Vagina (tissue), 2 donors: ENCODE results near the gene SDR39U1. TPM values are rescaled to one million over a fixed set of nuclear protein-coding genes. Genes with fewer than 3 reads are reported as not detected.

ENCODE experiments used
- DNase-seq, 2 donors: peaks; one replicate each; pipeline ENCODE4 v3.0.0-alpha.2; 2017; ENCODE audit errors: extremely low spot score in 2 of 2
- H3K27ac ChIP-seq: fragments of 200-600 bp; sonication (generic); one replicate; pipeline ENCODE4 v1.5.1; 2019
- H3K27me3 ChIP-seq: fragments of 200-600 bp; sonication (generic); one replicate; pipeline ENCODE4 v1.5.1; 2019
- H3K36me3 ChIP-seq, 2 donors: fragments of 200-600 bp; sonication (generic); one replicate each; pipeline ENCODE4 v1.5.1; 2017 to 2019
- H3K4me1 ChIP-seq: fragments of 200-600 bp; sonication (generic); one replicate; pipeline ENCODE4 v1.5.1; 2019
- H3K4me3 ChIP-seq, 2 donors: fragments of 200-600 bp; sonication (generic); 1 replicate in 1 of 2; 2 replicates in 1 of 2; pipeline ENCODE4 v1.5.1; 2016 to 2019
- H3K9me3 ChIP-seq: fragments of 200-600 bp; sonication (generic); one replicate; pipeline ENCODE4 v1.5.1; 2019
- POLR2A ChIP-seq, 2 donors: fragments of 450-650 bp; IDR thresholded peaks; one replicate each; pipeline ENCODE4 v1.6.1; 2017; ENCODE audit warnings: antibody characterized with exemption in 2 of 2, mild to moderate bottlenecking in 2 of 2, moderate library complexity in 2 of 2
- POLR2AphosphoS5 ChIP-seq, 2 donors: sonication (generic); formaldehyde crosslinking; IDR thresholded peaks; one replicate each; pipeline ENCODE4 v1.9.0; 2017; ENCODE audit warnings: antibody characterized with exemption in 2 of 2, mild to moderate bottlenecking in 2 of 2, low read depth in 1 of 2; ENCODE audit not compliant: insufficient read depth in 1 of 2
- intact Hi-C: fragments of 100-400 bp; cut with DNase I; formaldehyde crosslinking; loops from one replicate; pipeline ENCODE4 v1.15.1; 2023
- total RNA-seq: library from RNA; depleted of rRNA; stranded (reverse); fragments of >200 nt; gene quantifications from one replicate; pipeline ENCODE4 v1.2.3, GENCODE V29; 2016
- TF ChIP-seq, protein P1 (sequence below), 3 experiments: fragments of 450-650 bp in 2 of 3; fragments of 200-600 bp in 1 of 3; sonication (generic) in 1 of 3; IDR thresholded peaks; one replicate each; pipeline ENCODE4 v1.5.1; 2017 to 2019; ENCODE audit warnings: antibody characterized with exemption in 3 of 3, mild to moderate bottlenecking in 2 of 3, moderate library complexity in 2 of 3

SDR39U1 gene
- total RNA-seq, 1 donor from 2014 or later: 43.2 TPM

DNA sequence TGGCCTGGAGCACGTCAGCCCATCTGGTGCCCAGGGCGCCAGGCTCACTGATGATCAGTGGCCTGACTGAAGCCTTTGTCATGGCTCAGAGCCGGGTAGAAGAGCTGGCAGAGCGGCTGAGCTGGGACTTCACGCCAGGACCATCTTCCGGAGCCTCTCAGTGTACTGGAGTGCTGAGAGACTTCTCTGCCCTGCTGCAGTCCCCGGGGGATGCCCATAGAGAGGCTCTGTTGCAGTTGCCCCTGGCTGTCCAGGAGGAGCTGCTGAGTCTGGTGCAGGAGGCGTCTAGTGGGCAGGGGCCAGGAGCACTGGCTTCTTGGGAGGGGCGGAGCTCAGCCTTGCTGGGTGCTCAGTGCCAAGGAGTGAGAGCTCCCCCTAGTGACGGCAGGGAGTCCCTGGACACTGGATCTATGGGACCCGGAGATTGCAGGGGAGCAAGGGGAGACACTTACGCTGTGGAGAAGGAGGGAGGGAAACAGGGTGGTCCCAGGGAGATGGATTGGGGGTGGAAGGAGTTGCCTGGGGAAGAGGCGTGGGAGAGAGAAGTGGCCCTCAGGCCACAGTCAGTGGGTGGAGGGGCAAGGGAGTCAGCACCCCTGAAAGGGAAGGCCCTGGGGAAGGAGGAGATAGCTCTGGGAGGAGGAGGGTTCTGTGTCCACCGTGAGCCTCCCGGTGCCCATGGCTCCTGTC lies 10.9 kb downstream of the SDR39U1 start:
- Histone ChIP-seq H3K9me3 (no peaks in the 10 kb centered on the region), H3K4me3 (peak overlapping the region; percentile 72 to 93), H3K36me3 (peaks cover 0 to 31% of the 10 kb centered on the region in 2 donors), H3K27me3 (no peaks in the 10 kb centered on the region), H3K4me1 (peaks cover 61% of the 10 kb centered on the region), H3K27ac (peak overlapping the region; percentile 92)
- peak; percentile 89 to 96 for DNase-seq
- intact Hi-C loops: loop anchor here (2.0 to 5.0 kb wide), 3 partner anchors 65 to 189 kb away; partner anchors contain the start of gene TINF2
- TF ChIP-seq, protein P1, sequence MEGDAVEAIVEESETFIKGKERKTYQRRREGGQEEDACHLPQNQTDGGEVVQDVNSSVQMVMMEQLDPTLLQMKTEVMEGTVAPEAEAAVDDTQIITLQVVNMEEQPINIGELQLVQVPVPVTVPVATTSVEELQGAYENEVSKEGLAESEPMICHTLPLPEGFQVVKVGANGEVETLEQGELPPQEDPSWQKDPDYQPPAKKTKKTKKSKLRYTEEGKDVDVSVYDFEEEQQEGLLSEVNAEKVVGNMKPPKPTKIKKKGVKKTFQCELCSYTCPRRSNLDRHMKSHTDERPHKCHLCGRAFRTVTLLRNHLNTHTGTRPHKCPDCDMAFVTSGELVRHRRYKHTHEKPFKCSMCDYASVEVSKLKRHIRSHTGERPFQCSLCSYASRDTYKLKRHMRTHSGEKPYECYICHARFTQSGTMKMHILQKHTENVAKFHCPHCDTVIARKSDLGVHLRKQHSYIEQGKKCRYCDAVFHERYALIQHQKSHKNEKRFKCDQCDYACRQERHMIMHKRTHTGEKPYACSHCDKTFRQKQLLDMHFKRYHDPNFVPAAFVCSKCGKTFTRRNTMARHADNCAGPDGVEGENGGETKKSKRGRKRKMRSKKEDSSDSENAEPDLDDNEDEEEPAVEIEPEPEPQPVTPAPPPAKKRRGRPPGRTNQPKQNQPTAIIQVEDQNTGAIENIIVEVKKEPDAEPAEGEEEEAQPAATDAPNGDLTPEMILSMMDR (IDR thresholded peaks at IDR 0.05): peak; percentile 59 to 96 (median 96)
- TF ChIP-seq POLR2A (IDR thresholded peaks at IDR 0.05) (no peak), POLR2AphosphoS5 (IDR thresholded peaks at IDR 0.05; ENCODE audit: insufficient read depth in 1 of 2, low read depth in 1 of 2) (peak; percentile 61 to 64)

DNA sequence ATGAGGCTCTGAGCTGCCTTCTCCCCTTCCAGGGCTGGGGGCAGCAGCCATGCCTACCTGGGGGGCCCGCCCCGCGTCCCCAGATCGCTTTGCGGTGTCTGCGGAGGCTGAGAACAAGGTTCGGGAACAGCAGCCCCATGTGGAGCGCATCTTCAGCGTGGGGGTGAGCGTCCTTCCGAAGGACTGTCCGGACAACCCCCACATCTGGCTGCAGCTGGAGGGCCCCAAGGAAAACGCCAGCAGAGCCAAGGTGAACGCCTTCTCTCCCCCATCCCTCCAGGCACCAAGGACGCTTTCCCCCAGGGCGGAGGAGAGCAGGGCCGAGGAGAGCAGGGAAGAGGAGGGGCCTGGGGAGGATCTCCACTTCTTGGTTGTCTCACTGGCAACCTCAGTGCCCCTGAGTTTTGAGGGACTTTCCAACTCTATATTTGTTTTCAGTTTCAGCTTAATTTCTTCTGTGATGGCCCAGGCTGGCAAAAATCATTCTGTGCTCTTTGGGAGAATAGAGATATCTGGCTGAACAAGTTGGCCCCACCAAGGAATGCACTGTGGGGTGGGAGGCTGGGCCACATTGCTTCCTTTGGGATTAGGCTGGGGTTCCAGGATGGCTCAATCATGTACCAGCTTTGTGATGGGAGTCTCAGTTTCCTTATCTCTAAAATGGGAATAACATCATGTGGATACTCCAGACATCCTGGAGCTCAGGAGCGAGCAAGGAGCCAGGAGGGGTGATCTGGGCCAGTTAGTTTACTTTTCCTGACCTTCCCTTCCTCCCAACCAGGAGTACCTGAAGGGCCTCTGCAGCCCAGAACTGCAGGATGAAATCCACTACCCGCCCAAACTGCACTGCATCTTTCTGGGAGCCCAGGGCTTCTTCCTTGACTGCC lies 11.7 kb downstream of the SDR39U1 start:
- H3K4me1 ChIP-seq: peaks cover 58% of the 10 kb centered on the region
- DNase-seq: peak; percentile 82 to 94

DNA sequence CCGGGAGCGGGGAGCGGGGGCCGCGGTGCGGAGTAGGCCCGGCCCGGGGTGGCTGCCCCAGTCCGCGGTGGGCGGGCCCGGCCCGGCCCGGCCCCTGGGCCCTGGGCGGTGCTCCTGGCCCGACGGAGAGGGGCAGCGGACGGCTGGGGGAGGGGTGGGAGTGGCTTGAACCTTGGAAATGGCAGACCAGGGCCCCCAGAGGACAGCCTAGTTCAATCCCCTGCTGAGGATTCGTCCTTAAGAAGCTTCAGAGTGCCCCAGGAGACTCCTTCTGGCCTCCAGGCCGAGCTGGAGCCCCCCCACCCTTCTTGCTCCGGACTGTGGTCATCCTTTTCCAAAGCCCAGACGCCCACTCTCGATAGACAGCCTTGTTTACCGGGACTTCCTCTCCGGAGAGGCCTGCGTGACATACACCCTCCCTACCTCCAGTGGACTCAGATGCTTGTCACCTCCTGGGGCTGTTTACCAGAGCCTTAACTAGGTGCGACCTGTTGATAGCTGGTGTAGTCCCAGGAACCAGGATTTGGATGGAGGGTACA lies 12.4 kb downstream of the SDR39U1 start:
- DNase-seq: peak; percentile 90 to 94
- peaks cover 64% of the 10 kb centered on the region for H3K4me1 ChIP-seq
- TF ChIP-seq, protein P1 (IDR thresholded peaks at IDR 0.05): no peak
- no peak for TF ChIP-seq POLR2A (IDR thresholded peaks at IDR 0.05)
- no peak for TF ChIP-seq POLR2AphosphoS5 (IDR thresholded peaks at IDR 0.05; ENCODE audit: insufficient read depth in 1 of 2, low read depth in 1 of 2)

More for the DNA sequence above, 11.7 kb downstream of the SDR39U1 start:
- no peaks in the 10 kb centered on the region for H3K27me3 ChIP-seq
- peak overlapping the region; percentile 72 to 93 for H3K4me3 ChIP-seq
- H3K27ac ChIP-seq: peak overlapping the region; percentile 92
- peak in 1 of 2 donors; percentile 58 for TF ChIP-seq POLR2AphosphoS5 (IDR thresholded peaks at IDR 0.05; ENCODE audit: insufficient read depth in 1 of 2, low read depth in 1 of 2)
- TF ChIP-seq, protein P1 (IDR thresholded peaks at IDR 0.05): no peak
- H3K36me3 ChIP-seq: peaks cover 0 to 23% of the 10 kb centered on the region in 2 donors
- no peaks in the 10 kb centered on the region for H3K9me3 ChIP-seq
- intact Hi-C loops: loop anchor here (2.0 to 5.0 kb wide), 2 partner anchors 64 to 189 kb away; partner anchors contain the start of gene TINF2

DNA sequence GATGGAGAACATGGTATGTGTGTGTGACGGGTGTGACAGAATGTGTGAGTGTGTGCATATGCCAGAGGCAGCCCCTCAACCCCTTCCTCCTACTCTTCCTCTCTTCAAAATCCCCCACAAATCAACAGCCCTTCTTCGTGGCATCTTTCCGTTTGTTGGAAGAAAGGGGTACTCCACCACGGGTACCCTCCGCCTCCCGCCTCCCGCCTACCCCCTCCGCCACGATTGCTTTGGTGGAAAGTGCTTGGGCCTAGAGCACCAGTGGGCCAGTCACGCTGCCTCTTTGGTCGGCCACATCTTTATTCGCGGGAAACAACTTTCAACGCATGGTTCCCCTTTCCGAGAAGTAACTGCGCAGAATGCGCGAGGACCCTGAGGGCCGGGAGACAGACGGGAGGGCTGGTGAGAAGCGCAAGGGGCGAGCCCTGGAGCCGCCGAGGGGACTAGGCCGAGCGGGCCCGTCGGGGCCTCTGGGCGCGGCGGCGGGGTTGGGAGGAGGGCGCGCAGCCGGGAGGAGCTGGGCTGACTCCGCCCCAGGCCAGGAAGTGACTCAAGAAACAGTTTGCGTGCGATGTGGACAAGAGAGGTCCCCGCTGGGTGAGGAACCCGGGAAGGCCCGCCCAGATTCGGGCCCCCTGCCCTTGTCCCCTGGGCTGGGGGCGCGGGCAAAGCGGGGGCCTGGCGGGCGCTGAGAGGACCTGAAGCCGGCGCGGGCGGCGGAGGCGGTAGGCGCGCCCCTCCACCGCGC lies 13.0 kb downstream of the SDR39U1 start, which contains the start of the genes CBLN3 and KHNYN:
Gene CBLN3, minus strand, starts transcription at position 274 of the 748 bp plus-strand sequence. CDS start 614 bp downstream, outside the sequence.
Gene KHNYN, plus strand, starts transcription at position 560 of the 748 bp plus-strand sequence. CDS start 777 bp downstream, outside the sequence.
- Histone ChIP-seq H3K27me3 (no peaks in the 10 kb centered on the region), H3K27ac (peak within 1 kb of the TSS; percentile 92), H3K9me3 (no peaks in the 10 kb centered on the region), H3K4me1 (peaks cover 64% of the 10 kb centered on the region), H3K36me3 (peaks cover 0 to 23% of the 10 kb centered on the region in 2 donors), H3K4me3 (peak within 1 kb of the TSS; percentile 72 to 93)
- intact Hi-C loops: loop anchor here (2.0 to 5.0 kb wide), 2 partner anchors 63 to 187 kb away; partner anchors contain the start of gene TINF2
- peak; percentile 95 to 96 for DNase-seq
- TF ChIP-seq POLR2A (IDR thresholded peaks at IDR 0.05) (peak in 1 of 2 donors; percentile 93), POLR2AphosphoS5 (IDR thresholded peaks at IDR 0.05; ENCODE audit: insufficient read depth in 1 of 2, low read depth in 1 of 2) (peak in 1 of 2 donors; percentile 99)
- TF ChIP-seq, protein P1 (IDR thresholded peaks at IDR 0.05): no peak

More for the DNA sequence above, 12.4 kb downstream of the SDR39U1 start:
- no peaks in the 10 kb centered on the region for H3K27me3 ChIP-seq
- peak overlapping the region; percentile 92 for H3K27ac ChIP-seq
- no peaks in the 10 kb centered on the region for H3K9me3 ChIP-seq
- intact Hi-C loops: loop anchor here (2.0 to 5.0 kb wide), 2 partner anchors 63 to 188 kb away; partner anchors contain the start of gene TINF2
- peaks cover 0 to 23% of the 10 kb centered on the region in 2 donors for H3K36me3 ChIP-seq
- peak overlapping the region; percentile 72 to 93 for H3K4me3 ChIP-seq
